ENCODE measurements around the gene CATSPERZ. TPM values are rescaled to one million over a fixed set of nuclear protein-coding genes. Genes with fewer than 3 reads are reported as not detected.

CATSPERZ gene
- total and polyA plus RNA-seq, 9 of the 15 experiments (the other 6 are each of a cell fraction or from before 2014, with no cell fraction given), result 0.86 to 8.5 (median 3.5) TPM

GRCh38 chr11:64317325-64317960, 17.3 kb downstream of the CATSPERZ start, which contains the start of gene TRMT112 (continued):
- TF ChIP-seq ZNF511 (CRISPR knock-in tag; IDR thresholded peaks at IDR 0.05), result peak; percentile 55; the same call in 1 of the 2 replicates
- no peak; the same call in 1 of the 2 replicates for TF ChIP-seq KAT7 (CRISPR knock-in tag; IDR thresholded peaks at IDR 0.05; ENCODE audit: borderline replicate concordance)
- peak; percentile 11 for TF ChIP-seq SMAD1 (IDR thresholded peaks at IDR 0.05; ENCODE audit: low read depth, low read length, partially characterized antibody)
- peak in 2 of 3 experiments; percentile 35 to 73 for TF ChIP-seq YY1 (IDR thresholded peaks at IDR 0.05; ENCODE audit: borderline replicate concordance in 1 of 3, control insufficient read depth in 1 of 3, extremely low read depth in 1 of 3, insufficient read depth in 3 of 3, insufficient read length in 1 of 3, insufficient replicate concordance in 2 of 3, low read depth in 1 of 3, low read length in 2 of 3)
- no peak for TF ChIP-seq ZNF282 (CRISPR knock-in tag; IDR thresholded peaks at IDR 0.05)
- TF ChIP-seq ZNF253 (CRISPR knock-in tag; conservative IDR thresholded peaks at IDR 0.05), result no peak
- TF ChIP-seq KDM5B (IDR thresholded peaks at IDR 0.05; ENCODE audit: insufficient replicate concordance, low read depth, low read length), result peak; percentile 56
- peak; percentile 94 for TF ChIP-seq POLR2A (conservative IDR thresholded peaks at IDR 0.05)
- peak; percentile 50; the same call in 1 of the 2 replicates for TF ChIP-seq ZBED1 (IDR thresholded peaks at IDR 0.05)
- TF ChIP-seq UBTF (IDR thresholded peaks at IDR 0.05; ENCODE audit: borderline replicate concordance in 1 of 2, low read depth in 2 of 2, low read length in 2 of 2), result no peak
- TF ChIP-seq ZBTB2 (IDR thresholded peaks at IDR 0.05), result 0 out of 2 replicates have a peak, but pooled peaks have one; percentile 46
- peak; percentile 80 for TF ChIP-seq NFYB (IDR thresholded peaks at IDR 0.05; ENCODE audit: extremely low read depth, insufficient read length)
- peak; percentile 90 for TF ChIP-seq RBFOX2 (IDR thresholded peaks at IDR 0.05; ENCODE audit: low read depth, low read length)
- TF ChIP-seq ZNF41 (CRISPR knock-in tag; conservative IDR thresholded peaks at IDR 0.05), result no peak
- peak; percentile 60 for TF ChIP-seq CXXC5 (CRISPR knock-in tag; IDR thresholded peaks at IDR 0.05)
- TF ChIP-seq DPF2 (IDR thresholded peaks at IDR 0.05), result peak; percentile 33; the same call in 1 of the 2 replicates
- TF ChIP-seq ELF2 (CRISPR knock-in tag; IDR thresholded peaks at IDR 0.05), result peak; percentile 8
- TF ChIP-seq SNAPC5 (CRISPR knock-in tag; IDR thresholded peaks at IDR 0.05), result no peak
- TF ChIP-seq LCOR (CRISPR knock-in tag; IDR thresholded peaks at IDR 0.05), result peak; percentile 84
- no peak for TF ChIP-seq SIX5 (IDR thresholded peaks at IDR 0.05; ENCODE audit: borderline replicate concordance in 1 of 2, insufficient read depth in 1 of 2, low read depth in 1 of 2, low read length in 2 of 2)
- peak; percentile 89; the same call in 1 of the 2 replicates for TF ChIP-seq NKRF (IDR thresholded peaks at IDR 0.05; ENCODE audit: borderline replicate concordance)
- TF ChIP-seq CREM (IDR thresholded peaks at IDR 0.05; ENCODE audit: low read depth), result peak; percentile 93
